HG03460 (cell line): Measurements from ENCODE around the gene ASB1.

ENCODE experiments used
- ATAC-seq: cut with Tn5 transposase; IDR thresholded peaks from one replicate; pipeline ENCODE4 v1.9.1; 2021; ENCODE audit not compliant: unreplicated experiment

Gene ASB1

GRCh38 chr2:238422285-238422684 is 4.4 kb upstream of the ASB1 start:
- no peak for ATAC-seq

DNA sequence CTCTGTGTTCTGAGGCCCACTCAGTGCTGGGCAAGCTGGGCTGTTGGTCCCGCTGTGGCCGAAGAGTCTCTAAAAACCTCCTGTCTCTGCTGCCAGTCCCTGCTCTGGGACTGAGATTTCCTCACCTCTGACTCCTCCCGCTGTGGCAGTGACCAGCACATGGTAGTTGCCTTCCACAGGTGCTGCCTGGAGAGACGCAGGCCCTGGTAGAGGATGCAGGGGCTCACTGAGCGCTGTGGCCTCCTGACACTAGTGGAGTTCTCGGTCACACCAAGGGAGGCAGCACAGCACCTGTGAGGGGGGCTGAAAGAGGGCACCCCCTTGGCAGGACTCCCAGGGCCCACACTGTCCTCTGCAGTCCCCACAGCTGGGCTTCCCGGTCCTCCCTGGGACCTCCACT is 3.8 kb upstream of the ASB1 start:
- ATAC-seq = no peak

GRCh38 chr2:238423561-238424312 is 3.0 kb upstream of the ASB1 start:
- ATAC-seq = no peak

DNA sequence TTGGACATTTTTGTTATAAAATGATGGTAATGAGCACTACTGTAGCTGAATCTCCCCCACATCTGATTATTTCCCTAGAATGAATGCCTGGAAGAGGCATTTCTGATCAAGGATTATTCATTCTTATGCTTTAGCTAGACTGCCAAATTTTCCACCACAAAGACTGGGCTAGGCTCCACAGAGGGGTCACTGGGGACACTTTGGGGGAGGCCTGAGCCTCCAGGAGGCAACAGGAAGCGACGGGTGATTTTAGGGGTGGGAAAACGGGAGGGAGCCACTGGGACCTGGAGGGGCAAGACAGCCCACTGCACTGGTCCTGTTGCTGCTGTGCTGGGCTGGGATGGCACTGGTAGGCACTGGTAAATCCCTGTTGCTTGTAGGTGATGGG is 2.4 kb upstream of the ASB1 start:
- ATAC-seq = no peak

DNA sequence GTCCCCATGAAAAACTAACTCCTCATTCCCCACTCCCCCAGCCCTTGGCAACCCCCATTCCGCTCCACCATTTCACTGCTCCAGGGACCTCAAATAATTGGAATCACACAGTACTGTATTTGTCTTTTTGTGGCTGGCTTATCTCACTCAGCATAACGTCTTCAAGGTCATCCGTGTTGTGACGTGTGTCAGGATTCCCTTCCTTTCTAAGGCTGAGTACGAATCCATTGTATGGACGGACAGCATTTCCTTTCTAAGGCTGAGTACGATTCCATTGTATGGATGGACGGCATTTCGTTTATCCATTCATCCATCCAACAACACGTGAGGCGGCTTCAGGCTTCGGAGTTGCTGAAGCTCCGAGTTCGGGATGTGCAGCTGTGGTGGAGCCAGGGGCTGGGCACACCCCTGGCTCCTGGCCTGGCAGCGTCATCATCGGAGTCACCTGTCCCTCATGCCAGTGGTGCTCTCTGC is 1.2 kb upstream of the ASB1 start:
- ATAC-seq = no peak

- ATAC-seq = peak; percentile 11
Measured at GRCh38 chr2:238425979-238426567, 654 bp upstream of the ASB1 start.

- peak; percentile 15 for ATAC-seq
Measured at GRCh38 chr2:238427435-238428162, 872 bp downstream of the ASB1 start.

DNA sequence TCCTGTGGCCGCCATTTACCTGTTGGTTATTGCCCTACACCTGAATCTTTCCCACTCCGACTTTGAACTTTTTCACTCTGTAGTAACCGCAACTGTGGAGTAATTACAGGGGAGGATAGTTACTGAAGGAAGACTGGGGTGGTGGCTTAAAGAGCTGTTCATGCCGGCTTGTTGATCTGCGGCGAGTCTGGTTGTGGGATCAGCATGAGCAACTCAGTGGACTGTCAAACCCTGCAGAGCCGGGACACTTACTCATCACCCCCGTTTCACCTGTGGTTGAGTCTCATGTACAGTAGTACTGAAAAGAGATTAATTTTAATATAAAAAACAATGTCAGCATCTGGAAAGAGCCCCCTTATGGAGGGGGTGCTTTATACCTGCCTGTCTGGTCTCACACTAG is 2.1 kb downstream of the ASB1 start:
- ATAC-seq = no peak

GRCh38 chr2:238430781-238431180 is 4.1 kb downstream of the ASB1 start:
- no peak for ATAC-seq

- no peak for ATAC-seq
Measured at GRCh38 chr2:238431456-238431855, 4.7 kb downstream of the ASB1 start.

GRCh38 chr2:238433300-238433915 is 6.7 kb downstream of the ASB1 start:
- no peak for ATAC-seq

- ATAC-seq = no peak
Measured at GRCh38 chr2:238433941-238434845, 7.5 kb downstream of the ASB1 start.

DNA sequence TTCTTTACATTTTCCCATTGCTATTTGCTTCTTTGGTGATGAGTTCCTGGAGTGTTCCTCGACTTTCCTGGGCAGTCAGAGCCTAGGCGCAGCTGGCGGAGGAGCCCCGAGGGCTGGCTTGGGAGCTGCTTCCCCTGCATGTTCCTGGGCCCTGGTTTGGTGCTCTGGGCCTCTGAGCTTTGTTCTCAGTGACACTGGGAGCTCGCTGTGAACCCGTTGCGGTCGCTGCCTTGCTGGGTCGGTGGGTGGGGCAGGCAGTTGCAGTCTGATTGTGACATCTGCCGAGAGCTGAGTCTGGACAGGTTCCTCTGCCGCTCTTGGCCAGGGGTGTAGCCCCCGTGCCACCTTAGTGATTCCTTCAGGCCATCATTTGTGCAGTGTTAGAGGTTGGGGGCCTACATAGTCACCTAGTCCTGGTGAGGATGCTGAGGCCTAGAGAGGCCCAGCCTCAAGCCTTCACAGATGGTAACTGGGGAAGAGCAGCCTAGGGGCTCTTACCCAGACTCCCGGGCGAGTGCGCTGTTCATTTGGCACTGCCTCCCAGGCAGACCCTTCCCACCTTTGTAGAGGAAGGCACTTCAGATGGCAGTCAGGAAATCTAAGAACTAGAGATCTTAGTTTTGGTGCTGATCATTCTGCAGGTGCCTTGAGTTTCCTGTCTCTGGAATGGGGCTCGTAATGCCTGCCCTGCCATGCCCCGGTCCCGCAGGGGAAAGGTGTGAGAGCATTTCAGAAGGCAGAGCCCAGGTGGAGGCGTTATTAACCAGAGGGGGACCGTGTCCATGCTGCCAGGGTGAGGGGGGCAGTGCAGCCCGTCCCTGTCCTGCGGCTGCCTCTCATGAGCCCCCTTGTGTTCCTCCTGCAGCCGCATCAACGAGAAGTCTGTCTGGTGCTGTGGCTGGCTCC is 8.4 kb downstream of the ASB1 start:
- ATAC-seq = no peak

DNA sequence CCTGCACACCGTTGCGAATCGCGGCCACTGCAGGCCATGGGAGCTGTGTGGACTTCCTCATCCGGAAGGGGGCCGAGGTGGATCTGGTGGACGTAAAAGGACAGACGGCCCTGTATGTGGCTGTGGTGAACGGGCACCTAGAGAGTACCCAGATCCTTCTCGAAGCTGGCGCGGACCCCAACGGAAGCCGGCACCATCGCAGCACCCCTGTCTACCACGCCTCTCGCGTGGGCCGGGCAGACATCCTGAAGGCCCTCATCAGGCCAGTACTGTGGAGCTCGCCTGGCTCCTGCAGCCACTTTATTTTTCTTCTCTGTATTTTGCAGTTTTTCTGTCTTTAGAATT is 9.0 kb downstream of the ASB1 start:
- ATAC-seq = no peak

DNA sequence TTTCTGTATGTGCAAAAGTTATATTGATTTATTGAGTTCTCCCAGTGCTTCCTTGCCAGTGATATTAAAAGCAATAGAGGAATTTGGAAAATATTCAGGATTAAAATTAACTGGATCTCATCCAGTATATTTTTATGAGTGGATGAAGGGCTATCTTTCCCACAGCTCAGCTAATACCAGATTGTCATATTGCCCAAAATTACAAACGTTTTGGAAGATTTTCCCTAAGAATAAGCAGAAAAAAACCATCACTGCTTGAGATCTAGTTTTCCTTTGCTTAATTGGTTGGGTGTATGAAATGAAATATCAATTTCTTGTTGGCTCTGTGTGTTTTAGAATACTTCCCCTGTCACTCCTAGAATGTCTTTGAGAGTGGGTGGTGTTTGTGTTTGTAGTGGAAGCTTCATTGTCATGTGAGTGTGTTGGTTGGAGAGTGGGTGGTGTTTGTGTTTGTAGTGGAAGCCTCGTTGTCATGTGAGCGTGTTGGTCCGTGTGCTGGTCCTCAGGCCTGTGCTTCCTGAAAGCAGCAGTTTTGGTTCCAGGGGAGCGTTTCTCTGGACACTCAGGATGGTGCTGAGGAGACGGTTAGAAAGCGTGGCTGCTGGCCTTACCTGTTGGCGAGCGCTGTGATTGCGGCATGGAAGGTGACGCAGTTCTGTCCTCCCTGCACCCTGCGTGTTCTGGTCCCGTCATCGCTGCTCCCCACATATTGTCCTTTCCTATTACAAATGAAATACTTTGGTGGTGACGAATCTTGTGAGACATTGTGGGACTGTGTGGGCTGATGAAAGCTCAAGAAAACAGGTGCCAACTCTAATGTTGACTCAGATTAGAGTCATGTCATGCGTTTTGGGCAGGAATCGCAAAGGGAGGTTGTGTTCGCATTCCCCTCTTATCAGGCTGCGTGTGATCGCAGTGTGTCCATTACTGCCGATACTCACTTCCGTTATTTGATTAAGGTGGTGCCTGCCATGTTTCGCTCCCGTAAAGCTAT is 12.4 kb downstream of the ASB1 start:
- ATAC-seq = no peak

DNA sequence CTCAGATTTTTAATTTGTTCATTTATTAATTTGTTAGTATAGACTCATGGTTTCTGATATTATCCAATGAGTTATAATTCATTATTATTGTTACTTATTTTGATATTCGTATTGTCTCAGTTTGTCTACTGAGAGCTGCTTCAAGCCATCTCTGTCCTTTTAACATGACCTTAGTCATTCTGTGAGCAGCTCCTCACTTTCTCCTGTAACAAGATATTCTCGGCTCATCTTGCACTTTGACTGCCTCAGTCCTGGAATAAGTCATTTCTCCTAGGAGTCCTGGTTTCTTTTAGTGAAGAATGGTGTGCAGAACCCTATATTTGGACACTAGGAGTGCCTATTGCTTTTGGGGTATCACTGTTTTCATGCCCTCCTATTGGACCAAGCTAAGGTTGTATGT is 13.2 kb downstream of the ASB1 start:
- no peak for ATAC-seq

- no peak for ATAC-seq
Measured at GRCh38 chr2:238440331-238440730, 13.6 kb downstream of the ASB1 start.

GRCh38 chr2:238440767-238441166 is 14.0 kb downstream of the ASB1 start:
- no peak for ATAC-seq
